ENCODE measurements around the gene ULBP2.

DNA sequence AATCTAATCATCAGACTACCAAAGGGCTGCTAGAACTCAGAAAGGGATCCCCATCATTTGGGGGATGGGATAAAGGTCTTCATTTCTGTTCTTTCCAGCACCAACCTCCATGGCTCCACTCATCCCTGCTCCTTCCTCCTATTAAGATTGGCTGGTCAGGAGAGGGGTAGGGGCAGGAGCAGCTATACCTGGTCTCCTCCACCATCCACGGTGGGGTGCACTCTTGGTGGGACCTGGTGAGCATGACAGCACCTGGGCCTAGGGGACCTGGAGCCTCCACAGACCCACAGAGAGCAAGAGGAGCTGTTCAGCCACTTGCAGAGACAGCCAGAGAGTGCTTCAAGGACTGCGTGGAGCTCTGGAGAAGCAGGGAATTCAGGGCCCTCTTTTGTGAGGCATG, 6.1 kb upstream of the ULBP2 start:
- no peak for TF ChIP-seq POLR2AphosphoS5 (IDR thresholded peaks at IDR 0.05; ENCODE audit: low read depth, low read length)
- no peak for TF ChIP-seq POLR2A (IDR thresholded peaks at IDR 0.05; ENCODE audit: low read depth, low read length)
